ENCODE results near the gene ZNF318.

The ZNF318 gene

GRCh38 chr6:43293698-43294097 lies 75.7 kb downstream of the ZNF318 start:
- no peak for TF ChIP-seq CTCF (IDR thresholded peaks at IDR 0.05; ENCODE audit: low read depth, low read length, missing control alignments)
- H3K27ac ChIP-seq: no peak overlapping the region
- no peaks in the 10 kb centered on the region for H3K36me3 ChIP-seq (replicated peaks)
- no peak for DNase-seq
- H3K27me3 ChIP-seq (replicated peaks): peaks cover 3% of the 10 kb centered on the region
- in situ Hi-C loops (cut with HindIII; ENCODE audit: low pct_ligation_motif_present, low sequenced_read_pairs): no loop called here
- H3K4me3 ChIP-seq (ENCODE audit: low read depth, low read length): no peak overlapping the region

GRCh38 chr6:43292763-43293318 lies 76.6 kb downstream of the ZNF318 start:
- Histone ChIP-seq H3K4me3 (ENCODE audit: low read depth, low read length) (no peak overlapping the region), H3K27ac (no peak overlapping the region), H3K36me3 (replicated peaks) (no peaks in the 10 kb centered on the region), H3K27me3 (replicated peaks) (no peaks in the 10 kb centered on the region)
- DNase-seq: no peak
- in situ Hi-C loops (cut with HindIII; ENCODE audit: low pct_ligation_motif_present, low sequenced_read_pairs): no loop called here
- TF ChIP-seq CTCF (IDR thresholded peaks at IDR 0.05; ENCODE audit: low read depth, low read length, missing control alignments): no peak

- DNase-seq: no peak
- no peak overlapping the region for H3K4me3 ChIP-seq (ENCODE audit: low read depth, low read length)
- no peak overlapping the region for H3K27ac ChIP-seq
- in situ Hi-C loops (cut with HindIII; ENCODE audit: low pct_ligation_motif_present, low sequenced_read_pairs): no loop called here
- TF ChIP-seq CTCF (IDR thresholded peaks at IDR 0.05; ENCODE audit: low read depth, low read length, missing control alignments): no peak
- no peaks in the 10 kb centered on the region for H3K27me3 ChIP-seq (replicated peaks)
- H3K36me3 ChIP-seq (replicated peaks): no peaks in the 10 kb centered on the region
These were observed 77.1 kb downstream of the ZNF318 start for GRCh38 chr6:43292341-43292740.

- no peak overlapping the region for H3K27ac ChIP-seq
- H3K4me3 ChIP-seq (ENCODE audit: low read depth, low read length): no peak overlapping the region
- TF ChIP-seq CTCF (IDR thresholded peaks at IDR 0.05; ENCODE audit: low read depth, low read length, missing control alignments): no peak
- DNase-seq: no peak
- H3K36me3 ChIP-seq (replicated peaks): no peaks in the 10 kb centered on the region
- in situ Hi-C loops (cut with HindIII; ENCODE audit: low pct_ligation_motif_present, low sequenced_read_pairs): no loop called here
- H3K27me3 ChIP-seq (replicated peaks): no peaks in the 10 kb centered on the region
These were observed 77.7 kb downstream of the ZNF318 start for GRCh38 chr6:43291708-43292107.

- TF ChIP-seq CTCF (IDR thresholded peaks at IDR 0.05; ENCODE audit: low read depth, low read length, missing control alignments): no peak
- no peak for DNase-seq
- in situ Hi-C loops (cut with HindIII; ENCODE audit: low pct_ligation_motif_present, low sequenced_read_pairs): no loop called here
- H3K36me3 ChIP-seq (replicated peaks): no peaks in the 10 kb centered on the region
- H3K27me3 ChIP-seq (replicated peaks): peaks cover 2% of the 10 kb centered on the region
- H3K4me3 ChIP-seq (ENCODE audit: low read depth, low read length): no peak overlapping the region
- no peak overlapping the region for H3K27ac ChIP-seq
These were observed 78.5 kb downstream of the ZNF318 start for GRCh38 chr6:43290905-43291355.

GRCh38 chr6:43290339-43290904 lies 79.0 kb downstream of the ZNF318 start:
- DNase-seq: no peak
- Histone ChIP-seq H3K27ac (no peak overlapping the region), H3K27me3 (replicated peaks) (peaks cover 7% of the 10 kb centered on the region), H3K36me3 (replicated peaks) (no peaks in the 10 kb centered on the region), H3K4me3 (ENCODE audit: low read depth, low read length) (no peak overlapping the region)
- in situ Hi-C loops (cut with HindIII; ENCODE audit: low pct_ligation_motif_present, low sequenced_read_pairs): no loop called here
- no peak for TF ChIP-seq CTCF (IDR thresholded peaks at IDR 0.05; ENCODE audit: low read depth, low read length, missing control alignments)

Measured in brain microvascular endothelial cell (primary cell).